Mucosa of descending colon (tissue), 3 donors: ENCODE measurements around the gene WDR93. TPM values are rescaled to one million over a fixed set of nuclear protein-coding genes. Genes with fewer than 3 reads are reported as not detected.

Experiments used
- ATAC-seq: fragments of 200-7000 bp; cut with Tn5 transposase; one replicate; pipeline ENCODE4 v1.9.1; 2020; ENCODE audit warnings: mild to moderate bottlenecking, moderate library complexity
- DNase-seq, 3 donors: peaks; one replicate each; pipeline ENCODE4 v3.0.0-alpha.2; 2020
- H3K36me3 ChIP-seq: fragments of 200-600 bp; one replicate; pipeline ENCODE4 v1.8.0; 2021; ENCODE audit warnings: low read depth, mild to moderate bottlenecking
- H3K4me1 ChIP-seq: fragments of 200-600 bp; one replicate; pipeline ENCODE4 v1.8.0; 2021; ENCODE audit warnings: low read depth, mild to moderate bottlenecking
- H3K4me3 ChIP-seq: fragments of 200-600 bp; one replicate; pipeline ENCODE4 v1.8.0; 2021; ENCODE audit warnings: mild to moderate bottlenecking
- H3K9me3 ChIP-seq: fragments of 200-600 bp; one replicate; pipeline ENCODE4 v1.8.0; 2021; ENCODE audit warnings: mild to moderate bottlenecking
- intact Hi-C, 2 donors: fragments of 100-400 bp; cut with DNase I in 1 of 2; cut with micrococcal nuclease in 1 of 2; formaldehyde crosslinking; loops; one replicate each; pipeline versions ENCODE4 v1.11.0 to v1.11.1; 2022; cut with DNase I, micrococcal nuclease
- total RNA-seq, 3 donors: library from RNA; stranded (reverse); fragmentation: NEBNext Ultra II Directional in 2 of 3; extraction: Animal tissue kit (Norgen Biotek cat#: 25700) in 2 of 3; gene quantifications; one replicate each; pipeline versions ENCODE4 v1.2.1 to v1.2.4, GENCODE V29; 2021 to 2023
- TF ChIP-seq, protein P1 (sequence below): fragments of 200-600 bp; IDR thresholded peaks from one replicate; pipeline ENCODE4 v1.8.0; 2022; ENCODE audit warnings: antibody characterized with exemption, mild to moderate bottlenecking
- donor health status: DM: no; HTN: no; CAD: no; lungs with moderate emphysema.
- donor health status: DM: no; HTN: no; CAD: no.
- donor health status: DM: no; HTN: yes; CAD: no.

WDR93 gene
- total RNA-seq, 3 donors from 2014 or later = 0.14 TPM; not detected in 2

- no peaks in the 10 kb centered on the region for H3K36me3 ChIP-seq
- no peak for DNase-seq
- H3K4me1 ChIP-seq = no peaks in the 10 kb centered on the region
- TF ChIP-seq, protein P1, sequence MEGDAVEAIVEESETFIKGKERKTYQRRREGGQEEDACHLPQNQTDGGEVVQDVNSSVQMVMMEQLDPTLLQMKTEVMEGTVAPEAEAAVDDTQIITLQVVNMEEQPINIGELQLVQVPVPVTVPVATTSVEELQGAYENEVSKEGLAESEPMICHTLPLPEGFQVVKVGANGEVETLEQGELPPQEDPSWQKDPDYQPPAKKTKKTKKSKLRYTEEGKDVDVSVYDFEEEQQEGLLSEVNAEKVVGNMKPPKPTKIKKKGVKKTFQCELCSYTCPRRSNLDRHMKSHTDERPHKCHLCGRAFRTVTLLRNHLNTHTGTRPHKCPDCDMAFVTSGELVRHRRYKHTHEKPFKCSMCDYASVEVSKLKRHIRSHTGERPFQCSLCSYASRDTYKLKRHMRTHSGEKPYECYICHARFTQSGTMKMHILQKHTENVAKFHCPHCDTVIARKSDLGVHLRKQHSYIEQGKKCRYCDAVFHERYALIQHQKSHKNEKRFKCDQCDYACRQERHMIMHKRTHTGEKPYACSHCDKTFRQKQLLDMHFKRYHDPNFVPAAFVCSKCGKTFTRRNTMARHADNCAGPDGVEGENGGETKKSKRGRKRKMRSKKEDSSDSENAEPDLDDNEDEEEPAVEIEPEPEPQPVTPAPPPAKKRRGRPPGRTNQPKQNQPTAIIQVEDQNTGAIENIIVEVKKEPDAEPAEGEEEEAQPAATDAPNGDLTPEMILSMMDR = no peak
- no peaks in the 10 kb centered on the region for H3K9me3 ChIP-seq
- H3K4me3 ChIP-seq = no peak overlapping the region
- ATAC-seq = no peak
- intact Hi-C loops = no loop called here
Measured at GRCh38 chr15:89723031-89723430, 32.4 kb downstream of the WDR93 start.

DNA sequence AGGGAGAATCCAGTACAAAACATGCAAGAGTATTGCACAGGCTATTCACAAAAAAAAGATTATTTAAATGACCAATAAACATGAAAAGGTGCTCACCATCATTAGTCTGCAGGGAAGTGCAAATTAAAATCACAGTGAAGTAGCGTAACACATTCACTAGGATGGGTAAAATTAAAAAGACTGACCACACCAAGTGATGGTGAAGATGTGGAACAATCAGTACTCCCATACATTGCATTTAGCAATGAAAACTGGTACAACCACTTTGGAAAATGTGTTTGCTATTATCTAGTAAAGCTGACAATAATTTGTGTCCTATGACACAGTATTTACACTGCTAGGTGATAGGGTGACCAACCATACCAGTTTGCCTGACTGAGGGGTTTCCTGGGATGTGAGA, 34.0 kb downstream of the WDR93 start:
- ATAC-seq = no peak
- TF ChIP-seq, protein P1 = no peak
- DNase-seq = no peak
- intact Hi-C loops = no loop called here
- Histone ChIP-seq H3K4me3 (no peak overlapping the region), H3K36me3 (no peaks in the 10 kb centered on the region), H3K4me1 (no peaks in the 10 kb centered on the region), H3K9me3 (no peaks in the 10 kb centered on the region)

DNA sequence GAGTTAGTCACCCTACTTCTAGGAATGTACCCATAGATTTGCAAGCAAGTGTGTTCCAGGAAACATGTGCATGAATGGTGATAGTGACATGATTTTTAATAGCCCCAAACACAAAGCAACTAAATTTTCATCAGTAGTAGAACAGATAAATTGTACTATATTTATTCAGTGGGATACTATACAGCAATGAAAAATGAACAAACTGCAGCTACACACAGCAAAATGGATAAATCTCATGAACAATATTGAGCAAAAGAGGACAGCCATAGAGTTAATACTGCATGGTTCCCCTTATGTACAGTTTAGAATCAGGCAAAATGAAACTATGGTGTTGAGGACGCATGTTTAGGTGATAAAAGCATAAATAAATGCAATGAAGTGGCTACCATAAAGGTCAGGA, 34.5 kb downstream of the WDR93 start:
- no peaks in the 10 kb centered on the region for H3K9me3 ChIP-seq
- no peaks in the 10 kb centered on the region for H3K36me3 ChIP-seq
- no peaks in the 10 kb centered on the region for H3K4me1 ChIP-seq
- no peak overlapping the region for H3K4me3 ChIP-seq
- DNase-seq (no peak), ATAC-seq (no peak)
- TF ChIP-seq, protein P1 = no peak
- intact Hi-C loops = no loop called here

- TF ChIP-seq, protein P1 = no peak
- no peak overlapping the region for H3K4me3 ChIP-seq
- H3K4me1 ChIP-seq = no peaks in the 10 kb centered on the region
- DNase-seq (no peak), ATAC-seq (peak; percentile 25)
- H3K36me3 ChIP-seq = no peaks in the 10 kb centered on the region
- H3K9me3 ChIP-seq = no peaks in the 10 kb centered on the region
- intact Hi-C loops = no loop called here
Measured at GRCh38 chr15:89728254-89728653, 37.6 kb downstream of the WDR93 start.

- no peaks in the 10 kb centered on the region for H3K4me1 ChIP-seq
- no peak for ATAC-seq
- H3K36me3 ChIP-seq = no peaks in the 10 kb centered on the region
- TF ChIP-seq, protein P1 = no peak
- no peaks in the 10 kb centered on the region for H3K9me3 ChIP-seq
- no peak for DNase-seq
- no peak overlapping the region for H3K4me3 ChIP-seq
- intact Hi-C loops = loop anchor here in 1 of 2 donors (10.0 kb wide), 1 partner anchor 86 kb away; no protein-coding TSS in a partner anchor
Measured at GRCh38 chr15:89731275-89731674, 40.7 kb downstream of the WDR93 start.
